Subcutaneous abdominal adipose tissue (tissue), 5 donors: ENCODE measurements around the gene SLC35G2.

Source experiments
- H3K27ac ChIP-seq: one replicate; pipeline ENCODE4 v1.7.0; 2013; ENCODE audit warnings: low read depth, mild to moderate bottlenecking, inconsistent platforms, low read length, moderate library complexity
- H3K27me3 ChIP-seq, 5 donors: one replicate each; pipeline ENCODE4 v1.7.0; 2013; ENCODE audit warnings: low read length in 5 of 5, inconsistent platforms in 1 of 5; ENCODE audit not compliant: control insufficient read depth in 5 of 5, insufficient read depth in 4 of 5
- H3K36me3 ChIP-seq, 5 donors: one replicate each; pipeline ENCODE4 v1.7.0; 2013; ENCODE audit warnings: low read length in 5 of 5; ENCODE audit not compliant: control insufficient read depth in 5 of 5, insufficient read depth in 5 of 5
- H3K4me1 ChIP-seq, 5 donors: one replicate each; pipeline ENCODE4 v1.7.0; 2013; ENCODE audit warnings: low read length in 5 of 5, mild to moderate bottlenecking in 3 of 5, moderate library complexity in 1 of 5; ENCODE audit not compliant: control insufficient read depth in 5 of 5, insufficient read depth in 5 of 5
- H3K4me3 ChIP-seq, 5 donors: one replicate each; pipeline ENCODE4 v1.7.0; 2013; ENCODE audit warnings: low read length in 5 of 5, low read depth in 1 of 5
- H3K9ac ChIP-seq, 5 donors: one replicate each; pipeline ENCODE4 v1.7.0; 2013; ENCODE audit warnings: low read length in 5 of 5, mild to moderate bottlenecking in 4 of 5, moderate library complexity in 3 of 5
- H3K9me3 ChIP-seq, 5 donors: one replicate each; pipeline ENCODE4 v1.7.0; 2013; ENCODE audit warnings: low read length in 5 of 5; ENCODE audit not compliant: control insufficient read depth in 5 of 5
- donor health status: healthy.
- donor health status: healthy.
- donor health status: healthy.
- donor health status: healthy.
- donor health status: healthy.

The SLC35G2 gene

GRCh38 chr3:136819731-136820679 lies 1.1 kb downstream of the SLC35G2 start:
- H3K9me3 ChIP-seq = peaks cover 0 to 7% (median 0%) of the 10 kb centered on the region in 5 donors
- peak overlapping the region; percentile 67 to 87 (median 77) for H3K4me3 ChIP-seq
- H3K27ac ChIP-seq = peak overlapping the region; percentile 94
- peaks cover 0 to 2% (median 0%) of the 10 kb centered on the region in 5 donors for H3K27me3 ChIP-seq
- peaks cover 0 to 3% (median 0%) of the 10 kb centered on the region in 5 donors for H3K36me3 ChIP-seq
- peaks cover 11 to 35% (median 23%) of the 10 kb centered on the region in 5 donors for H3K4me1 ChIP-seq
- H3K9ac ChIP-seq = peak overlapping the region; percentile 77 to 84 (median 82)

GRCh38 chr3:136831461-136831860 lies 12.5 kb downstream of the SLC35G2 start:
- peaks cover 0 to 18% (median 10%) of the 10 kb centered on the region in 5 donors for H3K4me1 ChIP-seq
- H3K9me3 ChIP-seq = no peaks in the 10 kb centered on the region
- H3K4me3 ChIP-seq = no peak overlapping the region
- no peaks in the 10 kb centered on the region for H3K27me3 ChIP-seq
- H3K9ac ChIP-seq = no peak overlapping the region
- no peaks in the 10 kb centered on the region for H3K36me3 ChIP-seq
- H3K27ac ChIP-seq = no peak overlapping the region

- H3K9me3 ChIP-seq = no peaks in the 10 kb centered on the region
These were observed 16.3 kb downstream of the SLC35G2 start for GRCh38 chr3:136835089-136835812.

GRCh38 chr3:136835813-136836510 lies 17.0 kb downstream of the SLC35G2 start:
- Histone ChIP-seq H3K4me3 (no peak overlapping the region), H3K9me3 (no peaks in the 10 kb centered on the region), H3K4me1 (peaks cover 0 to 29% (median 26%) of the 10 kb centered on the region in 5 donors), H3K9ac (no peak overlapping the region), H3K27ac (peak overlapping the region; percentile 22), H3K27me3 (no peaks in the 10 kb centered on the region), H3K36me3 (peaks cover 0 to 3% (median 2%) of the 10 kb centered on the region in 5 donors)

More at GRCh38 chr3:136835089-136835812, 16.3 kb downstream of the SLC35G2 start:
- Histone ChIP-seq H3K27ac (peak overlapping the region; percentile 22), H3K36me3 (peaks cover 0 to 3% (median 2%) of the 10 kb centered on the region in 5 donors), H3K27me3 (no peaks in the 10 kb centered on the region), H3K4me1 (peaks cover 0 to 29% (median 26%) of the 10 kb centered on the region in 5 donors), H3K9ac (no peak overlapping the region), H3K4me3 (no peak overlapping the region)

GRCh38 chr3:136836511-136837156 lies 17.7 kb downstream of the SLC35G2 start:
- Histone ChIP-seq H3K27ac (peak overlapping the region; percentile 22), H3K9me3 (no peaks in the 10 kb centered on the region), H3K36me3 (peaks cover 0 to 3% (median 2%) of the 10 kb centered on the region in 5 donors), H3K9ac (no peak overlapping the region), H3K4me3 (no peak overlapping the region), H3K4me1 (peaks cover 0 to 29% (median 26%) of the 10 kb centered on the region in 5 donors), H3K27me3 (no peaks in the 10 kb centered on the region)

GRCh38 chr3:136838641-136839555 lies 20.0 kb downstream of the SLC35G2 start:
- Histone ChIP-seq H3K36me3 (peaks cover 0 to 3% (median 2%) of the 10 kb centered on the region in 5 donors), H3K9ac (peak overlapping the region in 1 of 5 donors; percentile 1), H3K27ac (peak overlapping the region; percentile 59), H3K4me3 (no peak overlapping the region), H3K9me3 (no peaks in the 10 kb centered on the region), H3K4me1 (peaks cover 0 to 29% (median 26%) of the 10 kb centered on the region in 5 donors), H3K27me3 (no peaks in the 10 kb centered on the region)

- H3K27me3 ChIP-seq = no peaks in the 10 kb centered on the region
- peaks cover 0 to 6% (median 2%) of the 10 kb centered on the region in 5 donors for H3K36me3 ChIP-seq
- H3K9me3 ChIP-seq = no peaks in the 10 kb centered on the region
- H3K27ac ChIP-seq = peak overlapping the region; percentile 31
- H3K9ac ChIP-seq = peak overlapping the region in 1 of 5 donors; percentile 1
- no peak overlapping the region for H3K4me3 ChIP-seq
- peaks cover 0 to 29% (median 26%) of the 10 kb centered on the region in 5 donors for H3K4me1 ChIP-seq
These were observed 20.6 kb downstream of the SLC35G2 start for GRCh38 chr3:136839556-136839931.

- Histone ChIP-seq H3K4me1 (peaks cover 0 to 29% (median 25%) of the 10 kb centered on the region in 5 donors), H3K9me3 (no peaks in the 10 kb centered on the region), H3K4me3 (no peak overlapping the region), H3K36me3 (peaks cover 0 to 7% (median 2%) of the 10 kb centered on the region in 5 donors), H3K27me3 (no peaks in the 10 kb centered on the region), H3K9ac (no peak overlapping the region), H3K27ac (no peak overlapping the region)
These were observed 21.3 kb downstream of the SLC35G2 start for GRCh38 chr3:136840252-136840651.
